NCI-H2029 (cell line): ENCODE results near the gene AKIP1.
"Not testable (repeated sequence)": the region's sequence is repeated elsewhere in the genome, so short reads cannot be mapped to it uniquely, and the experiment has no call there.

Experiments used
- DNase-seq: peaks from one replicate; lab custom pipeline; 2025; lab: John Stamatoyannopoulos, UW

The AKIP1 gene

GRCh38 chr11:8917157-8917825 is 6.3 kb downstream of the AKIP1 start:
- no peak for DNase-seq

- DNase-seq: no peak
Observed at GRCh38 chr11:8922691-8923090, 11.7 kb downstream of the AKIP1 start.

GRCh38 chr11:8925711-8926110 is 14.7 kb downstream of the AKIP1 start:
- no peak for DNase-seq

GRCh38 chr11:8926236-8926635 is 15.2 kb downstream of the AKIP1 start:
- DNase-seq: no peak

- no peak for DNase-seq
Observed at GRCh38 chr11:8927233-8927632, 16.2 kb downstream of the AKIP1 start.

GRCh38 chr11:8928205-8928604 is 17.2 kb downstream of the AKIP1 start:
- DNase-seq: no peak

GRCh38 chr11:8928981-8929615 is 18.1 kb downstream of the AKIP1 start:
- DNase-seq: no peak

GRCh38 chr11:8930456-8931175 is 19.6 kb downstream of the AKIP1 start:
- no peak for DNase-seq

GRCh38 chr11:8932564-8933180 is 21.7 kb downstream of the AKIP1 start, which contains the start of gene C11orf16:
Gene C11orf16, minus strand, starts transcription at chr11:8932947. Its CDS starts 639 bp downstream, at chr11:8932308.
- no peak for DNase-seq

GRCh38 chr11:8933931-8934330 is 22.9 kb downstream of the AKIP1 start:
- no peak for DNase-seq

- no peak for DNase-seq
Observed at GRCh38 chr11:8934742-8935488, 23.9 kb downstream of the AKIP1 start.

- DNase-seq: not testable (repeated sequence)
Observed at GRCh38 chr11:8935789-8936188, 24.8 kb downstream of the AKIP1 start.

- DNase-seq: no peak
Observed at GRCh38 chr11:8937159-8937558, 26.2 kb downstream of the AKIP1 start.

- DNase-seq: no peak
Observed at GRCh38 chr11:8937659-8938058, 26.7 kb downstream of the AKIP1 start.

GRCh38 chr11:8941341-8942103 is 30.5 kb downstream of the AKIP1 start:
- no peak for DNase-seq

GRCh38 chr11:8942518-8943066 is 31.6 kb downstream of the AKIP1 start, which contains the start of gene ASCL3:
Gene ASCL3, minus strand, starts transcription at chr11:8943016. Its CDS starts 4,855 bp downstream, at chr11:8938161.
- no peak for DNase-seq

GRCh38 chr11:8947230-8947943 is 36.4 kb downstream of the AKIP1 start:
- DNase-seq: no peak

- no peak for DNase-seq
Observed at GRCh38 chr11:8948886-8949285, 37.9 kb downstream of the AKIP1 start.

- DNase-seq: no peak
Observed at GRCh38 chr11:8956860-8957259, 45.9 kb downstream of the AKIP1 start.

GRCh38 chr11:8959546-8960166 is 48.7 kb downstream of the AKIP1 start:
- DNase-seq: peak; percentile 24
